Bronchial epithelial cell (primary cell): ENCODE measurements around the gene WNK2. TPM values are rescaled to one million over a fixed set of nuclear protein-coding genes. Genes with fewer than 3 reads are reported as not detected.

Source experiments
- DNase-seq: peaks from one replicate; pipeline ENCODE4 v3.0.0-alpha.2; 2010; ENCODE audit warnings: low read depth
- FAIRE-seq: peaks from 2 replicates; lab custom pipeline; 2011; peaks lifted over from hg19 to GRCh38; lab: Jason Lieb, UNC
- H3K27me3 ChIP-seq: 2 replicates; pipeline ENCODE4 v1.5.1; 2011; ENCODE audit warnings: low read length; ENCODE audit not compliant: control insufficient read depth, insufficient read depth
- H3K36me3 ChIP-seq: 2 replicates; pipeline ENCODE4 v1.5.1; 2011; ENCODE audit warnings: low read length; ENCODE audit not compliant: control insufficient read depth, insufficient read depth
- H3K4me3 ChIP-seq: 2 replicates; pipeline ENCODE4 v1.5.1; 2011; ENCODE audit warnings: mild to moderate bottlenecking, low read depth, low read length, control low read depth
- CTCF ChIP-seq: IDR thresholded peaks from 2 replicates; pipeline ENCODE4 v1.5.1; 2011; ENCODE audit warnings: mild to moderate bottlenecking, moderate library complexity, low read length, control low read depth, inconsistent platforms; ENCODE audit not compliant: insufficient read depth, severe bottlenecking
- total RNA-seq: library from RNA; depleted of rRNA; stranded (reverse); fragments of >200 nt; gene quantifications from 2 replicates; pipeline ENCODE4 v1.2.1, GENCODE V29; 2014

The WNK2 gene
- total RNA-seq, 1 donor from 2014 or later: under 0.01 TPM

DNA sequence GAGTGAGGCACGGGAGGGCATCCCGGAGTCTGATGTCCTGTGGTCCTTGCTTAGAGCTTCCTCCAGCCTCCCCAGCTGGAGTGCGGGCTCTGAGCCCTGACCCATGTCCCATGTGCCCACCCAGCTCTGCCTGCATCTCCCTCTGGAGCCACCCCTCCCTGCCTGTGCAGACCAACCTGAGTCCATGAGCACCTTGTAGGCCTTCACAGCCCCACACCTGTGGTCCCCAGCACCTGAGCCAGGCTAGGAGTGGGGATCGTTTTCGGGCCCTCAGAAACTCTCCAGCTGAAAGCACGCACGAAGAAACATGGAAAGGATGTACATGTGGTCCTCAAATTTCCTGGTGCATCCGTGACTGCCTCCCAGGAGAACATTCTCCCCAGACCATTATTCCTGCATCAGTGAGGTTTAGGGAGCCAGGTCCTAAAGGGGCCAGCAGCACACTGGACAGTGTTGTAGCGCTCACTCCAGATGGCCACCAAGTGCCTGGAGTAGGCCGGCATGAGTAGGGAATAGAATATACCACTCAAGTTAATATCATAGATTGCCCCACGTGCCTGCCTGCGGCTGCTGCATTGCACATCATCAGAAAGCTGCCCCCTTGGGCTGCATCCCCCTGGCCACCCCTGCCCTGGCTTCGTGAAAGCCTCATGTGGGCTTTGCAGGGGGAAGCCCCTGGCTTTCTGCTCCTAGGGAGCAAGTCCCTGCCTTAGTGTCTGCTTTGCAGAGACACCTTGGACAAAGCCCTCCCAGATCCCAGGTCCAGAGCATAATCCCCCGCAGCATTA, 80.6 kb downstream of the WNK2 start:
- DNase-seq (no peak), FAIRE-seq (peak; percentile 7)
- TF ChIP-seq CTCF: no peak
- Histone ChIP-seq H3K27me3 (peaks cover 6% of the 10 kb centered on the region), H3K4me3 (no peak overlapping the region), H3K36me3 (no peaks in the 10 kb centered on the region)

DNA sequence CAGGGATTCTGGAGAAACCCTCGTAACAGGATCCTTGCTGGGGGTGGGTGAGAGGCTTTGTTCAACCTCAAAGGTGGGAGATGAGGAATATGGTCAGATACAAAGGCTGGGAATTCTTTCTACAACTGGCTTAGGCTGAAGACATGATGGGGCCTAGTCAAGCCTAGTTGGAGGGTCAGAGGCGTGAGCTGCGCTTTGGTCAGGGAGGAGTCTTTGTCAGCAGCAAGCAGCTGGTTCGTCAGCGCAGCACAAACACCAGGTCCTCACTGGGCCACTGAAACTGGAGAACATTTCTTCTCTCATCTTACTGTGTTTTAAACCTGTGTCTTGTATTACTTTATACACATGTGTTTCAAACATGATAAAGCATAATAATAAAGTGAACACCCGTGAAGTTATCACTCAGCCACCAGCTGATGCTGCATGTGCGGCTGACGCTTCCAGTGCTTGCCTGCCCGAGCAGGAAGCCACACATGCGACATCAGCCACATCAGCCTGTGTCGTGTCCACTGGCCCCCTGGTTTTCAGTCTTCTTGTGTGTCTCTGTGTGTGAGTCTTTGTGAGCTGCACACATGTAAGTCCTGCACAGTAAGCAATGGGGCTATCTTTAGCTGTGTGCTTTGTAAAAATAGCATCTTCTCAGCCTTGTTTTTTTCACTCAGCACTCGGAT, 81.5 kb downstream of the WNK2 start:
- FAIRE-seq (peak; percentile 76), DNase-seq (no peak)
- H3K36me3 ChIP-seq: no peaks in the 10 kb centered on the region
- no peak overlapping the region for H3K4me3 ChIP-seq
- H3K27me3 ChIP-seq: peaks cover 8% of the 10 kb centered on the region
- TF ChIP-seq CTCF: no peak

DNA sequence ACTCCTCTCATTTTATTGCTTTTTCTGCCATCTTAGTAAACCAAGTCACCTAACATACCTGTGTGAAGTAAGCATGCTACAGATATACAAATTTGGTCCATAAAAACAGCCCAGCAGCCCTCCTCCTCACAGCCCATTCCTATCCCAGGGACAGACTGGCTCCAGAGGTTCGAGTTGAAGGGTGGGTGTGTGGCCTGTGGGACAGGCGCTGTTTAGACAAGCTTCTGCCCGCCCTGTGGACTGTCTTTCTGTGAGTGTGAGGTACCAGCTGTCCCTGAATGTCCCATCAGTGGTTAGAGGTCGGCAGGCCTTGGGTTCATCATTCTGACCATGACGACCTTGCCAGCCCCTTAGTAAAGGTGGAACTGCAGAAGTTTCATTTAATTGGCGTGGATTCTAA, 82.0 kb downstream of the WNK2 start:
- FAIRE-seq: no peak
- peaks cover 8% of the 10 kb centered on the region for H3K27me3 ChIP-seq
- TF ChIP-seq CTCF: no peak
- DNase-seq: no peak
- no peaks in the 10 kb centered on the region for H3K36me3 ChIP-seq
- H3K4me3 ChIP-seq: no peak overlapping the region

DNA sequence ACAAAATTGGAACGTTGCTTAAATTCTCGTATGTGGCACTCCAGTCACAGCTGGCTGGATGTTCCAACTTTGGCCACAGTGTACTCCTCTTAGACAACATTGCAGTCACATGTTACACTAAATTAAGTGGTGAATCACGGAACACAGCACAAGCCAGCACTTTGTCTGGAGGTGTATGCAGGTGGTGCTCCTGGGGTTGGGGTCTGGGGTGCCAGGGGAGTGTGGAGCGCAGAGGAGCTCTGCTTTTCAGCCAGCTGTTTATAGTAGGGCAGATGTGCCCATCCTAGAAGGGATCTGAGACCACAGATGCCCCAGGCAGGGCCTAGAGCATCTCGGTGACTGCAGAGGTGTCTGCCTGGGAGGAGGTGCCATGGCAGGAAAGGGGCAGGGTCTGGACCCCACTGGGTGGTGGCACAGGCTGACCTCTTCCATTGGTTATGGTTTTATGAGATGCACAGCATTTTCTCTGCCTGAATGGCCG, 82.6 kb downstream of the WNK2 start:
- H3K27me3 ChIP-seq: peaks cover 8% of the 10 kb centered on the region
- DNase-seq (no peak), FAIRE-seq (no peak)
- H3K36me3 ChIP-seq: no peaks in the 10 kb centered on the region
- H3K4me3 ChIP-seq: no peak overlapping the region
- no peak for TF ChIP-seq CTCF

GRCh38 chr9:93267091-93267541, 83.2 kb downstream of the WNK2 start:
- TF ChIP-seq CTCF: no peak
- peaks cover 8% of the 10 kb centered on the region for H3K27me3 ChIP-seq
- DNase-seq (no peak), FAIRE-seq (no peak)
- H3K36me3 ChIP-seq: no peaks in the 10 kb centered on the region
- no peak overlapping the region for H3K4me3 ChIP-seq
